Ecto neural progenitor cell (in vitro differentiated cells): Measurements from ENCODE around the gene TULP1.
A peak's percentile ranks its signal among the peaks of the same experiment; 100 is the strongest.

Experiments
- DNase-seq: peaks from one replicate; pipeline ENCODE4 v3.0.0-alpha.2; 2018; ENCODE audit warnings: low spot score

The TULP1 gene

GRCh38 chr6:35496841-35497570 is 15.7 kb downstream of the TULP1 start, which contains the start of gene TEAD3:
TEAD3 (minus strand) TSS chr6:35497079.
- DNase-seq = peak; percentile 93

GRCh38 chr6:35496036-35496840 is 16.5 kb downstream of the TULP1 start:
- peak; percentile 77 for DNase-seq

- no peak for DNase-seq
Observed at GRCh38 chr6:35495258-35496035, 17.2 kb downstream of the TULP1 start.

- DNase-seq = no peak
Observed at GRCh38 chr6:35494161-35494563, 18.5 kb downstream of the TULP1 start.

DNA sequence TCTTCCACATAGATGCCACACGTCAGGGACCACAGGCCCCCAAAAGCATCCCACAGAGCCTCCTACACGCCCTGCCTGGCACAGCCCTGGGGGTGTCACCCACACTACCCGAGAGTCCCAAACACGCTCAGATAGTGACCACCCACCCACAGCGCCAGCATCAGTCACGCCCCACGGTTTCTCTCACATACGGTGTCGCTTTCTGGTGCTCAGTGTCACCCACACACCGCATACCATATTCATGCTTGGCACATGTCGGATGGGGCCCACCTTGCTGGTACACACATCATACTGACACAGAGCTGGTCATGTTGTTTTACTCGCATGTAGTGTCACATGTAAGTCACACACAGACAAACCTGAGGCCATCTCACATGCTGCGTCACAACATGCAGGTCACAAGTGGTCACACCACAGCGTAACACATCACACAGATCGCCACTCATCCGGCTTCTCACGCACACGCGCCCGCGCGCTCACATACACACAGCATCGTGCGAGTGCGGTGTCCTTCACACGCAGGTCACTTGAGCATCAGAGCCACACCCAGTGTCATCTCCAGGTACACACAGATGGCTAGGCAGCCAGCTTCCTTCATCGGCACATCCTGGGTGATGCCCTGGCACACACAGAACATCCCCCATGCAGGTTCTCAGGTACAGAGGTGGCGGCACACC is 19.3 kb downstream of the TULP1 start:
- DNase-seq = no peak

GRCh38 chr6:35492974-35493284 is 19.8 kb downstream of the TULP1 start:
- no peak for DNase-seq

DNA sequence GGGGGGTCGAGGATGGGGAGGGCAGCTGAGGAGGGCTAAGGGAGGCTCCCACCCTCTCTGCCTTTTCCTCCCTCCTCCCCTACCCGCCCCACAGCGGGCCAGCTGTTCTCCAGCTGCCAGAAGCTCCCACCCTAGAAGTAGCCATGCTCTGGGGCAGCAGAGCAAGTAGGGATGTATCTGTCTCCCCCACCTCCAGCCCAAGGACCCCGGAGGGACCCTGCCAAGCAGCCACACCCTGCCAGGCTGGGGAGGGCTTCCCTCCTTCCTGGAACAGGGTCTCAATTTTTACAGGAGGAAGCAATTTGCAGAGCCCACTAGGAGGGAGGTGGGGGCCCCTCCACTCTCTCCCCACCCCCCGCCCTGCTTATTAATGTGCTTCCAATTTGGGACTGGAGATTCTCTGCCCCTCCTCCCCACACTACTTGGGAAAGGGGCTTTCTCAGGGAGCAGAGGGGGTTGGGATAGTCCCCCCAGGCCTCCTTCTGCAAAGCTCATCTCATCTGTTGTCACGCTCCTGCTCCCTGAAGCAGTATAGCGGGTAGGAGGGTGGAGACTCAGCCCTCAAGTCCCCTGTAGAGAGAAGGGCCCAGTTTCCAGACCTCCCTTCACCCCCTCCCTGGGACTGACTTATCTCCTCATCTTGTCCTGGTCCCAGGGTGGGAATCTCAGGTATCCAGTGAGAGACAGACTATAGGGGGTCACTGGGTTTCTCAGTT is 20.3 kb downstream of the TULP1 start:
- DNase-seq = no peak

GRCh38 chr6:35491558-35492257 is 21.0 kb downstream of the TULP1 start:
- DNase-seq = no peak

- no peak for DNase-seq
Observed at GRCh38 chr6:35490821-35491557, 21.7 kb downstream of the TULP1 start.

GRCh38 chr6:35489995-35490791 is 22.5 kb downstream of the TULP1 start:
- peak; percentile 88 for DNase-seq

DNA sequence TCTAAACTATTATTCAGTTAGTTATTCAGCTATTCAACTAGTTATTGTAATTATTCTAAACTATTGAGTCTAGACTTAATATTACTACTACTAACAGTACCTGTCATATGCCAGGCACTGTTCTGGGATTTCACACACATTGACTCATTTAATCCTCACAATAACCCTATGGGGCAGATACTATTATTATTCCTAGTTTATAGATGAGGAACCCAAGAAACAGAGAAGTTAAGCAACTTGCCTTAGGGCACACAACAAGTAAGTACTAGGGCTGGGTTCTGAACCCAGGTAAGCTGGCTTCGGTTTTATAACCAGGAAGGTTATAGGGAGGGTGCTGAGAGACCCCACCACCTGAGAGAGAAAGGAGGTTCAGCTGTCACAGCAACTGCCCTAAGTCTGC is 23.6 kb downstream of the TULP1 start:
- DNase-seq = no peak

GRCh38 chr6:35488517-35488862 is 24.2 kb downstream of the TULP1 start:
- DNase-seq = no peak

GRCh38 chr6:35487658-35488516 is 24.8 kb downstream of the TULP1 start:
- no peak for DNase-seq

- peak; percentile 85 for DNase-seq
Observed at GRCh38 chr6:35486005-35486925, 26.4 kb downstream of the TULP1 start.

DNA sequence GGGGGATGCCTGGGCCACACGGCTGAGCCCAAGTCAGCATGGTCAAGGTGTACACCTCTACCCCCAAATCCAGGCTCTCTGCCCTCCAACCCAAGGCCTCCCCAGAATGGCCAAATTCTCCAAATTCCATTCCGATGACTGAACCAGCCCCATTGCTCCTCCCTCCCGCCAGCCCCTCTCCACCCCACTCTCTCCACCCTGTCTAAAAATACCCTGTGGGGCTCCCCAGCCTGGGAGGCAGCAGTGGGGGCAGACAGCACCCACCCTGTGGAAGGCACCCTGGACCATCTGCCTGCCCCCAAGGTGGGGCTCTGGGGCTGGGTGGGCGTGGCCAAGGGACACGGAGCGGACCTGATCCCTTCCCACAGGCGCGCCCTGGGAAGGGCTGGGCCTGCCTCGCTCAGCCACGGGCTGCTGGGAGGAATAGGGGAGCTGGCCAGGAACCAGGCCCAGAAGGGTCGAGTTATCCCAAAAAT is 27.3 kb downstream of the TULP1 start:
- peak; percentile 76 for DNase-seq

DNA sequence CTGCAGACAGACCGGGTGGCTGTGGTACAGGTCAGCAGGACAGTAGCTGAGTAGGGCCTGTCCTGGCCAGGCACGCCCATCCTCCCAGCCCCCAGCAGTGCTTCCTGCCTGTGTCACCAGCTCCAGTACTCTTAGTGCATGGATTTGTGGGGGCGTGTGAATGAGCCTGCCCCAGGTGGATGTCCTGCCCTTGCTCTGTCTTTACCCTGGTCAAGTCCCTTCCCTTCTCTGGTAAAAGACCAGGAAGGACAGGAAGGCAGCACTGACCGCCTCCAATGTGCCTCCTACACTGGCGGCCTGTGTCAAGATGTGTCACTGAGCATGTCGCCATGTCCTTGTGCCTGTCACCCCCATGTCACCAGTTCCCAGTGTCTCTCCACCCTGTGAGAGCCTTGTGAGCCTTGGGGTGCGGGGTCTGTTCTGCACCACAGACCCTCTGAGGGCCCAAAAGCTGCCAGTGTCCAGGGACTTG is 27.7 kb downstream of the TULP1 start:
- DNase-seq = no peak
